H9 (cell line): ENCODE data around the gene MEIS2. TPM values are rescaled to one million over a fixed set of nuclear protein-coding genes. Genes with fewer than 3 reads are reported as not detected.
A peak's percentile ranks its signal among the peaks of the same experiment; 100 is the strongest.

Experiments used
- DNase-seq: peaks from one replicate; pipeline ENCODE4 v3.0.0-alpha.2; 2017
- H2AFZ ChIP-seq: one replicate; pipeline ENCODE4 v1.6.1; 2013; ENCODE audit warnings: mild to moderate bottlenecking, low read length, control low read depth, moderate library complexity
- H2AK5ac ChIP-seq: 2 replicates; pipeline ENCODE4 v1.6.1; 2013; ENCODE audit warnings: low read length, control low read depth, mixed read lengths; ENCODE audit not compliant: insufficient read length
- H2BK120ac ChIP-seq: one replicate; pipeline ENCODE4 v1.6.1; 2013; ENCODE audit warnings: low read depth, mild to moderate bottlenecking, low read length, control low read depth, inconsistent platforms; ENCODE audit not compliant: poor library complexity, severe bottlenecking
- H2BK12ac ChIP-seq: 2 replicates; pipeline ENCODE4 v1.6.1; 2013; ENCODE audit warnings: low read length, control low read depth, mixed read lengths, low read depth; ENCODE audit not compliant: insufficient read length
- H2BK15ac ChIP-seq: 2 replicates; pipeline ENCODE4 v1.6.1; 2013; ENCODE audit warnings: low read depth, low read length, control low read depth
- H2BK20ac ChIP-seq: one replicate; pipeline ENCODE4 v1.6.1; 2013; ENCODE audit warnings: low read depth, mild to moderate bottlenecking, low read length, control low read depth, inconsistent platforms; ENCODE audit not compliant: poor library complexity, severe bottlenecking
- H2BK5ac ChIP-seq: 2 replicates; pipeline ENCODE4 v1.6.1; 2013; ENCODE audit warnings: low read length, control low read depth, mixed read lengths; ENCODE audit not compliant: insufficient read length
- H3K14ac ChIP-seq: 2 replicates; pipeline ENCODE4 v1.6.1; 2013; ENCODE audit warnings: low read length, control low read depth; ENCODE audit not compliant: insufficient read depth
- H3K18ac ChIP-seq: 2 replicates; pipeline ENCODE4 v1.6.1; 2013; ENCODE audit warnings: low read depth, mild to moderate bottlenecking, mixed read lengths, low read length, control low read depth; ENCODE audit not compliant: insufficient read length
- H3K23ac ChIP-seq: 2 replicates; pipeline ENCODE4 v1.6.1; 2013; ENCODE audit warnings: low read length, control low read depth, mixed read lengths, low read depth; ENCODE audit not compliant: insufficient read length
- H3K23me2 ChIP-seq: 2 replicates; pipeline ENCODE4 v1.6.1; 2013; ENCODE audit warnings: low read depth, mild to moderate bottlenecking, mixed read lengths, low read length, control low read depth; ENCODE audit not compliant: insufficient read length, poor library complexity, severe bottlenecking
- H3K27ac ChIP-seq: 2 replicates; pipeline ENCODE4 v1.5.1; 2013; ENCODE audit warnings: low read length, control low read depth, mixed read lengths, low read depth; ENCODE audit not compliant: insufficient read length
- H3K27me3 ChIP-seq: 2 replicates; pipeline ENCODE4 v1.6.1; 2013; ENCODE audit warnings: low read length, control low read depth, inconsistent platforms; ENCODE audit not compliant: insufficient read depth
- H3K4ac ChIP-seq: 2 replicates; pipeline ENCODE4 v1.6.1; 2013; ENCODE audit warnings: low read depth, mild to moderate bottlenecking, control low read depth, inconsistent platforms, low read length, moderate library complexity
- H3K4me1 ChIP-seq: 2 replicates; pipeline ENCODE4 v1.6.1; 2013; ENCODE audit warnings: low read length, control low read depth, inconsistent platforms; ENCODE audit not compliant: insufficient read depth
- H3K4me2 ChIP-seq: 2 replicates; pipeline ENCODE4 v1.6.1; 2013; ENCODE audit warnings: low read length, control low read depth, mixed read lengths; ENCODE audit not compliant: insufficient read length, insufficient read depth
- H3K56ac ChIP-seq: 2 replicates; pipeline ENCODE4 v1.6.1; 2013; ENCODE audit warnings: low read depth, mild to moderate bottlenecking, mixed read lengths, low read length, control low read depth; ENCODE audit not compliant: insufficient read length
- H3K79me1 ChIP-seq: 2 replicates; pipeline ENCODE4 v1.6.1; 2013; ENCODE audit warnings: low read depth, mild to moderate bottlenecking, moderate library complexity, low read length, control low read depth, inconsistent platforms; ENCODE audit not compliant: insufficient read depth, poor library complexity, severe bottlenecking
- H3K79me2 ChIP-seq: 2 replicates; pipeline ENCODE4 v1.6.1; 2013; ENCODE audit warnings: low read length, control low read depth, inconsistent platforms; ENCODE audit not compliant: insufficient read depth
- H3K9ac ChIP-seq: 2 replicates; pipeline ENCODE4 v1.6.1; 2013; ENCODE audit warnings: low read length, control low read depth, mixed read lengths; ENCODE audit not compliant: insufficient read length; ENCODE audit errors: extremely low read depth
- H3K9me3 ChIP-seq: one replicate; pipeline ENCODE4 v1.6.1; 2013; ENCODE audit warnings: low read depth, low read length, inconsistent platforms; ENCODE audit not compliant: control insufficient read depth
- H3T11ph ChIP-seq: one replicate; pipeline ENCODE4 v1.6.1; 2013; ENCODE audit warnings: mild to moderate bottlenecking, low read length, control low read depth, inconsistent platforms
- H4K20me1 ChIP-seq: one replicate; pipeline ENCODE4 v1.6.1; 2013; ENCODE audit not compliant: control insufficient read depth, insufficient read length, insufficient read depth
- H4K5ac ChIP-seq: 2 replicates; pipeline ENCODE4 v1.6.1; 2013; ENCODE audit warnings: low read depth, mild to moderate bottlenecking, mixed read lengths, low read length, control low read depth; ENCODE audit not compliant: insufficient read length
- H4K8ac ChIP-seq: replicated peaks from 2 replicates; pipeline ENCODE4 v1.6.1; 2013; ENCODE audit warnings: low read length, control low read depth, mixed read lengths, low read depth; ENCODE audit not compliant: insufficient read length
- H4K91ac ChIP-seq: 2 replicates; pipeline ENCODE4 v1.6.1; 2013; ENCODE audit warnings: low read depth, mild to moderate bottlenecking, moderate library complexity, mixed read lengths, low read length, control low read depth; ENCODE audit not compliant: insufficient read length
- H3K27ac Mint-ChIP-seq, 3 experiments: 2 replicates in 2 of 3; 3 replicates in 1 of 3; pipeline ENCODE4 v1.8.0; 2020 to 2021; ENCODE audit warnings: mixed read lengths in 3 of 3, mild to moderate bottlenecking in 1 of 3, moderate library complexity in 1 of 3
- H3K27me3 Mint-ChIP-seq: 2 replicates; pipeline ENCODE4 v1.8.0; 2021; ENCODE audit warnings: low read depth, mild to moderate bottlenecking, moderate library complexity, mixed read lengths
- H3K36me3 Mint-ChIP-seq, 3 experiments: 2 replicates in 2 of 3; 3 replicates in 1 of 3; pipeline ENCODE4 v1.8.0; 2020 to 2021; ENCODE audit warnings: low read depth in 3 of 3, mixed read lengths in 3 of 3; ENCODE audit not compliant: insufficient read depth in 1 of 3
- H3K4me1 Mint-ChIP-seq, 2 experiments: 2 replicates each; pipeline ENCODE4 v1.8.0; 2020; ENCODE audit warnings: mixed read lengths in 2 of 2
- H3K4me3 Mint-ChIP-seq, 2 experiments: 2 replicates in 1 of 2; 3 replicates in 1 of 2; pipeline ENCODE4 v1.8.0; 2020 to 2021; ENCODE audit warnings: mild to moderate bottlenecking in 2 of 2, mixed read lengths in 2 of 2, moderate library complexity in 1 of 2
- H3K9me3 Mint-ChIP-seq, 2 experiments: 2 replicates in 1 of 2; 3 replicates in 1 of 2; pipeline ENCODE4 v1.8.0; 2020; ENCODE audit warnings: mild to moderate bottlenecking in 2 of 2, mixed read lengths in 2 of 2, moderate library complexity in 1 of 2
- CTCF ChIP-seq: fragments of 200-600 bp; sonication (generic); conservative IDR thresholded peaks from 3 replicates; pipeline ENCODE4 v1.8.0; 2021; ENCODE audit warnings: antibody characterized with exemption, mild to moderate bottlenecking
- WGBS: extraction: QIAGEN DNeasy Blood & Tissue Kit; methylation state at CpG from one replicate; pipeline ENCODE4 v1.1.7; 2013; ENCODE audit warnings: missing lambda C conversion rate, low lambda C conversion rate, mixed read lengths; ENCODE audit not compliant: insufficient read length; ENCODE audit errors: extremely low coverage; 5-methylcytosine and 5-hydroxymethylcytosine counted together
- total RNA-seq: library from RNA; stranded (reverse); gene quantifications from 2 replicates; pipeline ENCODE4 v1.2.1, GENCODE V29; 2021

Gene MEIS2
- total RNA-seq, 1 experiment from 2014 or later = 0.35 TPM

- H3K18ac ChIP-seq = no peak overlapping the region
- no peak overlapping the region for H2BK120ac ChIP-seq
- H2AK5ac ChIP-seq = no peak overlapping the region
- H3K56ac ChIP-seq = no peak overlapping the region
- peak; percentile 74 for DNase-seq
- H3K9me3 ChIP-seq = no peaks in the 10 kb centered on the region
- Mint-ChIP-seq H3K27ac (no peak overlapping the region), H3K4me1 (peaks cover 57 to 79% of the 10 kb centered on the region in 2 experiments), H3K9me3 (peaks cover 0 to 3% of the 10 kb centered on the region in 2 experiments; a peak in 3 of 5 replicates), H3K4me3 (peak overlapping the region in 1 of 2 experiments; percentile 89; a peak in 3 of 5 replicates), H3K36me3 (no peaks in the 10 kb centered on the region; a peak in 1 of 7 replicates), H3K27me3 (peaks cover 100% of the 10 kb centered on the region)
- no peak overlapping the region for H2BK5ac ChIP-seq
- H3K79me1 ChIP-seq = no peaks in the 10 kb centered on the region
- no peaks in the 10 kb centered on the region for H3K79me2 ChIP-seq
- TF ChIP-seq CTCF = no peak
- H3K4me1 ChIP-seq = peaks cover 4% of the 10 kb centered on the region
- H2BK20ac ChIP-seq = no peak overlapping the region
- H4K5ac ChIP-seq = no peak overlapping the region
- no CpG with 5 or more reads among the region's 18 CpGs for WGBS
- H3K27me3 ChIP-seq = peaks cover 67% of the 10 kb centered on the region; the same call in 1 of the 2 replicates
- H3K9ac ChIP-seq = no peak overlapping the region
- no peak overlapping the region for H3K14ac ChIP-seq
- H3K23me2 ChIP-seq = peaks cover 22% of the 10 kb centered on the region
- no peak overlapping the region for H2BK15ac ChIP-seq
- H3T11ph ChIP-seq = no peak overlapping the region
- no peak overlapping the region for H3K27ac ChIP-seq
- H3K23ac ChIP-seq = no peak overlapping the region
- no peak overlapping the region for H4K8ac ChIP-seq
- H3K4ac ChIP-seq = no peak overlapping the region
- H3K4me2 ChIP-seq = peak overlapping the region; percentile 83
- no peak overlapping the region for H2AFZ ChIP-seq
- H2BK12ac ChIP-seq = no peak overlapping the region
- H4K20me1 ChIP-seq = peaks cover 2% of the 10 kb centered on the region
- H4K91ac ChIP-seq = no peak overlapping the region
Observed at GRCh38 chr15:37109168-37109871, 9.0 kb upstream of the MEIS2 start.
